ENCODE data around the gene TRIM38.
"Not testable (repeated sequence)": the region's sequence is repeated elsewhere in the genome, so short reads cannot be mapped to it uniquely, and the experiment has no call there.

The TRIM38 gene, protein sequence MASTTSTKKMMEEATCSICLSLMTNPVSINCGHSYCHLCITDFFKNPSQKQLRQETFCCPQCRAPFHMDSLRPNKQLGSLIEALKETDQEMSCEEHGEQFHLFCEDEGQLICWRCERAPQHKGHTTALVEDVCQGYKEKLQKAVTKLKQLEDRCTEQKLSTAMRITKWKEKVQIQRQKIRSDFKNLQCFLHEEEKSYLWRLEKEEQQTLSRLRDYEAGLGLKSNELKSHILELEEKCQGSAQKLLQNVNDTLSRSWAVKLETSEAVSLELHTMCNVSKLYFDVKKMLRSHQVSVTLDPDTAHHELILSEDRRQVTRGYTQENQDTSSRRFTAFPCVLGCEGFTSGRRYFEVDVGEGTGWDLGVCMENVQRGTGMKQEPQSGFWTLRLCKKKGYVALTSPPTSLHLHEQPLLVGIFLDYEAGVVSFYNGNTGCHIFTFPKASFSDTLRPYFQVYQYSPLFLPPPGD

DNA sequence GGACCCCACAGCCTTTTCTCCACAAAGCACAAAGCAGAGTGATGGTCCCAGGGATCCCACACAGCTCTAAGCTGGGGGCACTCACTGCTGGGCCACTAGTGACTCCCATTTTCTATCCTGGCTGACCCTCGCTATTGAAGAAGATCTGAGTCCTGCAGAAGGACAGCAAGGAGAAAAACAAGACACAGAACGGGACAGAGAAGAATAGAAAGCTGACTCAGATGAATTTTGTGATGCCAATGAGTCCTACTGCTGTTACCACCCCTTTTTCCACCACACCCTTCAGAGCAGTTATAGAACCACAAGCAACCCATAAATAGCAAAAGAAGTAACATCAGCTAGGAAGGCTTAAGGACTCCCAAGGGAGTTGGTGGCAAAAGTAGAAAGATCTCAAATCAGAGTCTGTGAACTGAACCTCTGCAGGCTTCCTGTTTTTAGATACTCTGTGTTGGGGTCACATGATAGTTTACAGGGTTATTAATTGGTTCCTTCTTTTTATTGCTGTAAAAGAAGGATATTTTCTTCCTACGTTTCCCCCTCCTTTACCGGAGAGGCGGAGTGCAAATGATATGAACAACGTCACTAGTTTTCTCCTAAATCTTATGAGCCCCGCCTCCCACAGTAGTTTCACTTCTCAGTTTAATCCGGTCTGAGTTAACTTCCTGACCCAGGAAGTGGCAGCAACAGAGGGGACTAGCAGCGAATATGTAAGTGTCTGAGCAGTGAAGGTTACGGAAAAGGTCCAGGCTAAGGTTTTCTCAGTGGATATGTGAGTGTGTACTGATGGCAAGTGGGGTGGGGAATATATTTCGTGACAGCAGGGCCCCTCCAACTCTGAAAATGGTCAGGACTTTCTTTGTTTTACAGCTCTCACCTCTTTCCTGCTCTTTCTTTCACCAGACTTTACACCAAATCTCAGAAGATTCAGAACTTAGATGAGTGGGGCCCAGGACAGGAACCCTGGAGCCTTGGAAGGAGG is at the start of gene TRIM38:
TSS of gene TRIM38 (plus strand) at position 654 of the 979 bp plus-strand sequence. CDS start 3,721 bp downstream, outside the sequence.
- DNase-seq (ENCODE audit: low read depth in 3 of 3, low spot score in 1 of 3), result peak; percentile 15 to 51 (median 45)

DNA sequence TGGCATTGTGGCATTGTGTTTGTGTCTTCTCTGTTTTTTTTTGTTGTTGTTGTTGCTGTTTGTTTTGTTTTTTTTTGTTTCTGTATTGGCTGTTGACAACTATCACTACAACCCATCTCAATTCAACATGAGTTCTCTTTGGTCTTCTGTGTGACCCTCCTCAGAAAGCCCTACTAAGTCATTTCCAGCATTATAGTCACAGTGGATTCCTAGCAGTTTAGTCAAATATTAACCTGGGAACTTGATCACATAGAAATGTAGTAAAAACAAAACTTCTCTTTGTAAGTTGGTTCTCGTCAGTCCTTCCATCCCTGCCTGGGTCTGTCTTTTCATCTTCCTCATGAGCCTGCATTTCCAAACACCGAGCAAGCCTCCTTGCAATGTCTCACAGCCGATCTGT is 48.9 kb upstream of the TRIM38 start:
- DNase-seq (ENCODE audit: low read depth in 3 of 3, low spot score in 1 of 3), result no peak

GRCh38 chr6:25916330-25916729 is 46.3 kb upstream of the TRIM38 start:
- no peak for DNase-seq (ENCODE audit: low read depth in 3 of 3, low spot score in 1 of 3)

- DNase-seq (ENCODE audit: low read depth in 3 of 3, low spot score in 1 of 3), result no peak
These were observed 45.7 kb upstream of the TRIM38 start for GRCh38 chr6:25916789-25917490.

DNA sequence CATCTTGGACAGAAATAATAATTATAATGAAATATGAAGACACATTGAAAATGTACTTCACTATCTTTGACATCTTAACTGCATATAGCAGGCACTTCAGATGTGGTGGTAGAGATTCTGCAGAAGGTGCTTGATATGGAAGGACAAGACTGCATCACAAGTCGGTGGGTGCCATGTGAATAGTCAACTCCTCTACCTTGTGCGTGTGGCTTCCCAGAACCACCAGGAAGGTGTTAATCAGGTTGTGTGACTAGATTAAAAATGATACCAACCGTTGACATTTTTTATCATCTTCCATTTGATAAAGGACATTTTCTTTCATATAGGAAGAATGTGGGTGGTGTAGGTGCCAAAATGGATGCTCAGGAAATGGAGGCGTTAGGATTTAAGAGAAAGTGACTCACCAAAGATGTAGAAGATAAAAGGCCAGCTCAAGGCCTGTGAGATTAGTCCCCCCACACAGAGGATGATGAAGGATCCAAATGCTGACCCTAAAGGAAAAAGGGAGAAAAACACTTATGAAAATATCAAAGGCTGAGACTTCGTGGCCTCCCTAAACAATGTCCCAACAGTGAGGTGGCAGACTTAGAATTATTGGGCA is 44.4 kb upstream of the TRIM38 start:
- DNase-seq (ENCODE audit: low read depth in 3 of 3, low spot score in 1 of 3), result no peak

DNA sequence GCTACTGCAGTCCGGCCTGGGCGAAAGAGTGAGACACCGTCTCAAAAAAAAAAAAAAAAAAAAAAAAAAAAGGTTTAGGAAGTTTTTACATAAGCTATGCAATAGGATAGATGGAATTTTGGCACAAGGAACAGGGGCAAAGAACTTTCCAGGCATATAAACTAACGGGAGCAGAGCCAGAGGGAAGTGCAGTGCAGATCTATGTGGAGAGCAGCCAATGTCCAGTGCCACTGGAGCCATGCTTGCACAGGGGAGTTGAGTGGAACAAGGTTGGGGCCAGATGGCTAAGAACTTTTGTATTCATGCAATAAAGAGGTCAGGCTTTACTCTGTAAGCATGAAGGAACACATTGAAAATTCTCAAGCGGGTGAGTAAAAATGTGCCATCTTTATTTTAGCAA is 42.9 kb upstream of the TRIM38 start:
- no peak for DNase-seq (ENCODE audit: low read depth in 3 of 3, low spot score in 1 of 3)

DNA sequence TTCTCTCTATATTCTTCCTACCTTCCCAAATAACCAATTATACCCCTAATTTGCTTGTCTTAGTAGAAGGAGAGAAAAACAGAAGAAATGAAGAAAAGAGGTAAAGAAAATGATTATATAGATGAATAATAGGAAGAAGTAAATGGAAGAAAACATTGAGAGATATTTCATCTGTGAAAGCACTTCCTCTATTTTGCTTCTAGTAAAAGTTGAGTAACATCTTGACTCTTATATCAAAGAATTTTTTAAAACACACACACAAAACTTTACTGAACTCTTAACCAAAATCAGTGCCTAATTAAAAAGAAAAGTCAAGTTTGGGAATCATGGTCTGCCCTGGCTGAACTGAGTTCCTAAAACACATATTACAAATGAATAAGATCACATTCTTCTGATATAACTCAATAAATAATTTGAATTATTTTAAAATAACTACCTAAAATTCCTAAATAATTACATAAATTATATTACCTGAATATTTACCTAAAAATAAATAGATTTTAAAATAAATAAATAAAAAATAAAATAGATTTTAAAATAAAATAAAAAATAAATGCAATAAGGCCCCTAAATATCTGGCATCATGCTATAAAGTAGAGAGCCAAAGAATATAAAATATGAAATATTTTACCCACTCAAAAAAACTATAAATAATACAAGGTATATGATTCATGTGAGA is 40.9 kb upstream of the TRIM38 start:
- DNase-seq (ENCODE audit: low read depth in 3 of 3, low spot score in 1 of 3), result no peak

DNA sequence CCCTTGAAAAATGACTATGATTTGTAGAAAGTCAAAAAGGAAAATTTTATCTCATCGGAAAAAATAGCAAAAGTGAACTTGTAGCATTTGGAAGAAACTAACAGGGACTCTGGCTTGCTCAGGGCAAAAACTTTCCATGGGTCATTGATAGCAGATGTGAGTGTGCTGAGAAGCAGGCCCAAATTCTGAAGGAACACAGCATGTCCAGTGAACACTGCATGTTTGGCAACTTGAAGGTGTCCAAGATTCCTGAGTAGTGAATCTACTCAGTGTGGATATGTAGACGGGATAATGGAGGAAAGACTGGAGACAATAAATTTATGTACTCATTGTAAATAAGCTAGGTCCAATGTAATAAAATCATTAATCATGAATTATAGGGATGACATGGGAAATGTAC is 40.3 kb upstream of the TRIM38 start:
- no peak for DNase-seq (ENCODE audit: low read depth in 3 of 3, low spot score in 1 of 3)

DNA sequence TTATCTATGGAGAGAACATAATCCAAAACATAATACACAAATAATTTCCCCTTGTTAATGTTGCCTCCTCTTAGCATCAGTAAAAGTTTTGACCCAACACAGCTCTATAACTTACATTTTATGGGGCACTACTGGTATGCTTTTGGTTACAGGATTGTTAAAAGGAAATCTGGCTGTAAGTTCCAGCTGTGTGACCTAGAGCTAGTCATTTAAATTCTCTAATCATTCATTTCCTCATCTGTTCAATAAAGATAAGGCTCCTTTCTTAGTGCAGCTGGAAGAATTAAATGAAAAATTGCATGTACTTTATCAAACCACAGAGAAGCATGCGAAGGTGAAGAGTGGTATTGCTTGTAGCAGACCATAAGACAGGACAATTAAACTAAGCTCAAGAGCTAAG is 36.7 kb upstream of the TRIM38 start:
- DNase-seq (ENCODE audit: low read depth in 3 of 3, low spot score in 1 of 3), result no peak

- DNase-seq (ENCODE audit: low read depth in 3 of 3, low spot score in 1 of 3), result no peak
These were observed 35.4 kb upstream of the TRIM38 start for GRCh38 chr6:25927178-25927577.

GRCh38 chr6:25927756-25928216 is 34.8 kb upstream of the TRIM38 start:
- no peak for DNase-seq (ENCODE audit: low read depth in 3 of 3, low spot score in 1 of 3)

DNA sequence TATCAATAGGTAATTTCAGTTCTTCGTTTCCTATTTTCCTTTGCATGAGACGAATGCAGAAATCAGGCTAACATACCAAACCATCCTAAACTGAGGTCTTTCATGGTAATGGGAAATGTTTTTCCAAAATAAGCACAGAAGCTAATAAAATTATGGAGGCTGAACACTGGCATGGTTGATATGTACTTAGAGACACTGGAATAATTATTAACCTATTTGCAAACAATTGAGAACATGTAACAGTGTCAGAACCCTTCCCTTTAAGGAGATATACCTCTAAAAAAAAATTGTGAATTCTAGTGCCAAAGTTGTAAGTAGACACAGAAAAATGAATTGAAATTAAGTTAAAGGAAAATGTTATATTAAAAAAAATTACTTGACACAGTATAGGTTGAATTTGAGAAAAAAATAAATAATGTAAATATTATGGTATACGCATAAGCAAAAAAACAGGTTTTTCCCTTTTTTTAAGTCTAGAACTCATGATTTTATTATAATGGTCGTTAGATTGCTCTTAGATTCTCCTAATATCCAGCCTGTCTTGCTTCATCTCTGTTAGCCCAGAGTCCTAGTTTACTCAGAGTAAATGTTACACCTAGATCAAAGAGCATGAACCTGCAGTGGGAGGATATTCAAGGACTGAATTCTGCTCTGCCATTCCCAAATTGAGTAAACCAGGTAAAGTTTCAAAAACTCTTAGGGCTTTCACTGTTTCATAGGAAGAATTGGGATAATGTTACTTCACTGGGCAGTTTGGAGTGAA is 33.9 kb upstream of the TRIM38 start:
- no peak for DNase-seq (ENCODE audit: low read depth in 3 of 3, low spot score in 1 of 3)

- not testable (repeated sequence) for DNase-seq (ENCODE audit: low read depth in 3 of 3, low spot score in 1 of 3)
These were observed 32.8 kb upstream of the TRIM38 start for GRCh38 chr6:25929785-25930184.

GRCh38 chr6:25930532-25931410 is 31.8 kb upstream of the TRIM38 start, which contains the start of gene SLC17A2:
TSS of gene SLC17A2 (minus strand) at chr6:25930691. CDS start at chr6:25925796, 4,895 bp downstream.
- no peak for DNase-seq (ENCODE audit: low read depth in 3 of 3, low spot score in 1 of 3)

DNA sequence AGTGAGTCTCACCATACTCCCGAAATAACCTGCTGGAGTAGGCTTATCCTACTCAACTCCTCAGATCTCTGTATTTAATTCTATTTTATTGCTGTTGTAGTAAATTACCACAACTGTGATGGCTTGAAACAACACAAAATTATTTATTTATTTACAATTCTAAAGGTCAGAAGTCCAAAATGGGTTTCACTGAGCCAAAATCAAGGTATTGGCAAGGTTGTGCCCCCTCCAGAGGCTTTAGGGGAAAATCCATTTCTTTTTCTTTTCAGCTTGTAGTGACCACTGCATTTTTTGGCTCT is 31.2 kb upstream of the TRIM38 start:
- DNase-seq (ENCODE audit: low read depth in 3 of 3, low spot score in 1 of 3), result no peak

DNA sequence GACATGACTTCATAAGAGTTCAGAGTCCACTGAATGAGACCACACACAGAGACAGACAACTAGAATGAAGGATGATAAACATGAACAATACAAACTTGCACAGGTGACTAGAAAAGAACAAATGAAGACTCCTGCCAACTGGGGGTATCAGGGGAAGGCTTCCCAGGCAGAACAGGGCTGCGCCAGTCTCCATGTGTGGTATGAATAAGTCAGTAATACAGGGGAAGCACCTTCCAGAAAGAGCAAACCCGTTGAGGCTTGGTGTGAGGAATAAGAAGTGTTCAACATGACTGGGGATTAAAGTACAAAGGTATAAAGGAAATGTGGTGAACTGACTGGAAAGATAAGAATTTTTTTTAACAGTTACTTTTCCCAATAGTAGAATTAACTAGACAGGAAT is 28.4 kb upstream of the TRIM38 start:
- DNase-seq (ENCODE audit: low read depth in 3 of 3, low spot score in 1 of 3), result no peak

DNA sequence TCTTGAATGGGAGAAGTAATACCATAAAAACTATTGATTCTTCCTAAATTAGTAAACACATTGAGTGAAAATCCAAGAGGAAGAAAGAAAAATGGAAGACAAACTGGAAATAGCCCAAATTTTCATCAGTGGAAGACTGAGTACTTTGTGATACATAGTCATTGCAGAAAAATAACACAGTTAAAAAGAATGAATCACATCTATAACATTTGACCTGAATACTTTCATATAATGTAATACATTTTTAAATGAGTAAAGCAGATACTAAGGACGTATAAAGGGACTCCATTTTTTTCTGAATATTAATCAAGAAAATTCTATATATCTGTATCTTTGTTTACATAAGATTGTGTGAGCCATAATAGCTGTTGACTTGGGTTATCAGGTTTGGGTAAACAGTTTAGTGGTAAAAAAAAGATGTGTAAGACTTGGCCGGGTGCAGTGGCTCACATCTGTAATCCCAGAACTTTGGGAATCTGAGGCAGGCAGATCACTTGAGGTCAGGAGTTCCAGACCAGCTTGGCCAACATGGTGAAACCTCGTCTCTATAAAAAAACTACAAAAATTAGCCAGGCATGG is 27.8 kb upstream of the TRIM38 start:
- no peak for DNase-seq (ENCODE audit: low read depth in 3 of 3, low spot score in 1 of 3)

DNA sequence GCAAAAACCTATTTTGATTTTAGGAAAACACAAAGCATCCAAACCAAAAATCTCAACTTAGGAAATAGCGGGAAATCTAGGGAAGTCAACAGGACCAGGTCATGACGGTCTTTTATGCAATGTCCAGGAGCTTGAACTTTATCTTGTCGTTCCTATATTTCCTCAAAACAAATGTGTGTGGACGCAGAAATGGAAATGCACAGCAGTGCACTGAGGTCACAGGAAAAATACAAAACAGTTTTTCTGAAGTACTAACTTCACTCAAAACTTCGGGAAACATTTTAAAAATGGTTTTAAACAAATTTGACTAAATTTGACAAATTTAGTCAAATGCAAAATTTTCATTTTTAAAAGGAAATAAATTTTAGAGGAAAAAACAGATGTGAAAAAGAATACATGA is 26.6 kb upstream of the TRIM38 start:
- no peak for DNase-seq (ENCODE audit: low read depth in 3 of 3, low spot score in 1 of 3)

Data from stimulated activated CD4-positive, alpha-beta T cell treated with anti-CD3 and anti-CD28 coated beads, TNF-alpha, amount 100 ng/mL, for 1 hour (primary cell).